Natural killer cell (primary cell): ENCODE results near the gene OOSP4A. TPM values are rescaled to one million over a fixed set of nuclear protein-coding genes. Genes with fewer than 3 reads are reported as not detected.

ENCODE experiments used
- ATAC-seq, 3 donors: fragments of 150-1000 bp in 2 of 3; fragments of 200-7000 bp in 1 of 3; cut with Tn5 transposase; 1 replicate in 1 of 3; 2 replicates in 2 of 3; pipeline ENCODE4 v1.10.0; 2021; ENCODE audit warnings: mild to moderate bottlenecking in 2 of 3, moderate library complexity in 2 of 3
- DNase-seq, 2 donors: peaks; one replicate each; pipeline versions ENCODE4 v3.0.0 to v3.0.0-alpha.2; 2013 to 2021; ENCODE audit warnings: mixed read lengths in 1 of 2
- H3K27ac ChIP-seq: one replicate; pipeline ENCODE4 v1.5.1; 2013; ENCODE audit warnings: mild to moderate bottlenecking, low read length
- H3K27me3 ChIP-seq: one replicate; pipeline ENCODE4 v1.6.1; 2013; ENCODE audit warnings: low read length; ENCODE audit not compliant: control insufficient read depth, insufficient read depth
- H3K36me3 ChIP-seq: one replicate; pipeline ENCODE4 v1.6.1; 2013; ENCODE audit warnings: low read length; ENCODE audit not compliant: control insufficient read depth, insufficient read depth
- H3K4me1 ChIP-seq: one replicate; pipeline ENCODE4 v1.6.1; 2013; ENCODE audit warnings: low read length; ENCODE audit not compliant: control insufficient read depth, insufficient read depth
- H3K4me3 ChIP-seq: one replicate; pipeline ENCODE4 v1.5.1; 2013; ENCODE audit warnings: low read length
- H3K9me3 ChIP-seq: one replicate; pipeline ENCODE4 v1.6.1; 2013; ENCODE audit warnings: low read length; ENCODE audit not compliant: control insufficient read depth, insufficient read depth
- H3K27ac Mint-ChIP-seq, 2 donors: one replicate each; pipeline ENCODE4 v1.8.0; 2022; ENCODE audit warnings: mild to moderate bottlenecking in 2 of 2, mixed read lengths in 2 of 2, moderate library complexity in 1 of 2
- H3K27me3 Mint-ChIP-seq, 2 donors: one replicate each; pipeline ENCODE4 v1.8.0; 2022; ENCODE audit warnings: low read depth in 2 of 2, mixed read lengths in 2 of 2
- H3K36me3 Mint-ChIP-seq: one replicate; pipeline ENCODE4 v1.8.0; 2022; ENCODE audit warnings: mixed read lengths
- H3K4me1 Mint-ChIP-seq, 2 donors: one replicate each; pipeline ENCODE4 v1.8.0; 2022; ENCODE audit warnings: mixed read lengths in 2 of 2
- H3K4me3 Mint-ChIP-seq: one replicate; pipeline ENCODE4 v1.8.0; 2022; ENCODE audit warnings: mild to moderate bottlenecking, moderate library complexity, mixed read lengths
- H3K9me3 Mint-ChIP-seq, 2 donors: one replicate each; pipeline ENCODE4 v1.8.0; 2022; ENCODE audit warnings: mixed read lengths in 2 of 2
- CTCF ChIP-seq: fragments of 200-600 bp; IDR thresholded peaks from one replicate; pipeline ENCODE4 v1.8.0; 2022; ENCODE audit warnings: antibody characterized with exemption
- WGBS: methylation state at CpG from one replicate; pipeline ENCODE4 v1.1.7; 2013; ENCODE audit warnings: missing lambda C conversion rate; ENCODE audit not compliant: insufficient coverage; 5-methylcytosine and 5-hydroxymethylcytosine counted together
- intact Hi-C: fragments of 100-400 bp; cut with micrococcal nuclease; formaldehyde crosslinking; loops from one replicate; pipeline ENCODE4 v1.14.2; 2022
- total RNA-seq, 4 donors: library from RNA; stranded (reverse); fragments of 120-200 nt in 1 of 4; gene quantifications; one replicate each; pipeline versions ENCODE4 v1.2.3 to v1.2.4, GENCODE V29; 2013 to 2022

OOSP4A gene
- total RNA-seq, result not detected
- total RNA-seq (2013), result not detected

DNA sequence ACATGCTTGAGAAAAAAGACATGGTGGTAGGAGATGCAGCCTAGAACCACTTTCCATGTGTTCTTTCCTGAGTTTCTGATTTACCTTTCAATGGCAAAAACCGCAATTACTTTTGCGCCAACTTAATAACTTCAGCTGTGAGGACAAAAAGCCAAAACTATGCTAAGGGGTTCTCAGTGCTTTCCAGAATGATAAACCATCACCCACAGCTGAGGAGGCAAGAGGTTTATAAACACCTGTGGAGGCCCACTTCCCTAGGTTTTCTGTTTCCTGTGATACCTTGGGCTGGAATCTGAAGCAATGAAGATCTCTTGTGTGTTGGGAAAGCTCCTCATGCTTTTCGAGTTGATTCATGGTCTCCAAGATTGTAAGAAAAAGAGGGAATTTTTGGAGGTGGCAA, at the start of gene OOSP4A:
Gene OOSP4A, plus strand, starts transcription at position 301 of the 400 bp plus-strand sequence. Its CDS starts 0 bp downstream, at position 301.
- DNase-seq (no peak), ATAC-seq (no peak)
- H3K27me3 Mint-ChIP-seq, result peaks cover 0 to 6% of the 10 kb centered on the region in 2 donors
- Histone ChIP-seq H3K27ac (no peak within 1 kb of the TSS), H3K36me3 (no peaks in the 10 kb centered on the region), H3K9me3 (no peaks in the 10 kb centered on the region), H3K4me3 (no peak within 1 kb of the TSS), H3K4me1 (no peaks in the 10 kb centered on the region), H3K27me3 (no peaks in the 10 kb centered on the region)
- 82% methylated on average over 3 of the region's 3 CpGs for WGBS
- H3K27ac Mint-ChIP-seq, result no peak within 1 kb of the TSS
- intact Hi-C loops, result no loop called here
- H3K4me3 Mint-ChIP-seq, result no peak within 1 kb of the TSS
- no peaks in the 10 kb centered on the region for H3K36me3 Mint-ChIP-seq
- H3K4me1 Mint-ChIP-seq, result no peaks in the 10 kb centered on the region
- H3K9me3 Mint-ChIP-seq, result no peaks in the 10 kb centered on the region
- TF ChIP-seq CTCF, result no peak

DNA sequence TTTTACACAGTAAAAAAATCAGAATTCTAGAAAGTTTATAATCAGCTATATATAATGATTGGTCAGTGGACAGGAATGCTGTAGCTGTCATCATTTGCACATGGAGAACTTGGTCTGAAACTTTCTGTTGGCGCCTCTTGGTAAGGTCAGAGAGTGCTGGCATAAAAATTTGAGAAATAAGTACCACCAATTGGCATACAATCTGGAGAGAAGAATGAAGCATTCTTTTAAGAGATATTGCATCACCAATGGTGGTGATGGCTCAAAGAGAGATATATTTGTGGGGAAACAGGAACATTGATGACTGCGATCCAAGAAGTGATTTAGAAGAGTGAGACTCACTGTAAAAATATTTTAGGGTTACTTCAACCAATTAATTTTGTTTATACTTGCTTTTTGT, 45.4 kb upstream of the OOSP4A start:
- Histone ChIP-seq H3K27me3 (no peaks in the 10 kb centered on the region), H3K27ac (no peak overlapping the region), H3K4me1 (no peaks in the 10 kb centered on the region), H3K36me3 (no peaks in the 10 kb centered on the region), H3K4me3 (no peak overlapping the region), H3K9me3 (peaks cover 18% of the 10 kb centered on the region)
- no peak for TF ChIP-seq CTCF
- intact Hi-C loops, result no loop called here
- no peak overlapping the region for H3K27ac Mint-ChIP-seq
- peaks cover 9 to 10% of the 10 kb centered on the region in 2 donors for H3K9me3 Mint-ChIP-seq
- peaks cover 0 to 6% of the 10 kb centered on the region in 2 donors for H3K27me3 Mint-ChIP-seq
- 93% methylated on average over 1 of the region's 2 CpGs for WGBS
- peaks cover 15% of the 10 kb centered on the region for H3K36me3 Mint-ChIP-seq
- H3K4me1 Mint-ChIP-seq, result no peaks in the 10 kb centered on the region
- DNase-seq, result no peak
- ATAC-seq, result no peak
- no peak overlapping the region for H3K4me3 Mint-ChIP-seq

DNA sequence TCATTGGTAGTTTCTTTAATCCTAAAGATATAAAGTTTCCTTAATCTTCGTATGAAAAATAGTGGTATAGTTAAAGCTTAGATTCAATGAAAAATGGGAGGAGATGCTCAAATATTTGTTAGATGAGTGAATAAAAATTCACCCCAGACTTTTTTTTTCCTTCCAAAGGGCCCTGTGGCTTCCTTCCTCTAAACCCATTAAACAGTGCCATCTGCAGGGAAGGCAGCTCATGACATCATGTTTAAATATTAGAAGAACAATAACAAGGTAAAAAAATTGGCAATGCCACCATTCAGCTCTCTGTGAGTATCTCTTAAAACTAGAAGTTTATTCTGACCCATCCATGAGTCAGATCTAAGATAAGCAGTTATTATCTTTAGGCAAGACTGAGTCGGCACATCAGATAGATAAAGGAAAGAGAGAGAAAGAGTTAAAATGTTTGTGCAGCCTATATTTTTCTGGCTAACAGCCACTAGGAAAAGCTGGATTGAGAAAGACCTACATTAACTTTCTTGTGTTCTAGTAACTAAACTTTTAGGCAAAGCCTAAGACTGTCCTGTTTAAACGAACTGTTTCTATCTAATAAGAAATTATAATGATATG, 44.7 kb upstream of the OOSP4A start:
- Histone ChIP-seq H3K9me3 (peaks cover 24% of the 10 kb centered on the region), H3K27me3 (no peaks in the 10 kb centered on the region), H3K4me3 (no peak overlapping the region), H3K27ac (no peak overlapping the region), H3K36me3 (no peaks in the 10 kb centered on the region), H3K4me1 (no peaks in the 10 kb centered on the region)
- peaks cover 10 to 12% of the 10 kb centered on the region in 2 donors for H3K9me3 Mint-ChIP-seq
- WGBS, result 79% methylated on average over 2 of the region's 3 CpGs
- H3K4me3 Mint-ChIP-seq, result no peak overlapping the region
- DNase-seq (peak in 1 of 2 donors; percentile 31), ATAC-seq (no peak)
- intact Hi-C loops, result loop anchor here (1.0 kb wide), 1 partner anchor 96 kb away; no protein-coding TSS in a partner anchor
- TF ChIP-seq CTCF, result peak; percentile 43
- no peak overlapping the region for H3K27ac Mint-ChIP-seq
- peaks cover 16% of the 10 kb centered on the region for H3K36me3 Mint-ChIP-seq
- peaks cover 0 to 6% of the 10 kb centered on the region in 2 donors for H3K27me3 Mint-ChIP-seq
- H3K4me1 Mint-ChIP-seq, result no peaks in the 10 kb centered on the region

- ATAC-seq (no peak), DNase-seq (peak in 1 of 2 donors; percentile 15)
- peaks cover 36% of the 10 kb centered on the region for H3K9me3 ChIP-seq
- WGBS, result 93% methylated on average over 5 of the region's 6 CpGs
- no peak for TF ChIP-seq CTCF
- Mint-ChIP-seq H3K4me1 (no peaks in the 10 kb centered on the region), H3K36me3 (peaks cover 37% of the 10 kb centered on the region), H3K27ac (no peak overlapping the region), H3K4me3 (no peak overlapping the region), H3K9me3 (peaks cover 15 to 16% of the 10 kb centered on the region in 2 donors), H3K27me3 (peaks cover 0 to 3% of the 10 kb centered on the region in 2 donors)
- H3K27me3 ChIP-seq, result no peaks in the 10 kb centered on the region
- no peak overlapping the region for H3K27ac ChIP-seq
- intact Hi-C loops, result no loop called here
- no peak overlapping the region for H3K4me3 ChIP-seq
- H3K36me3 ChIP-seq, result no peaks in the 10 kb centered on the region
- no peaks in the 10 kb centered on the region for H3K4me1 ChIP-seq
Measured at GRCh38 chr11:59923813-59924212, 40.0 kb upstream of the OOSP4A start.
